Measurements from ENCODE around the gene DNAAF1.
"Not testable (repeated sequence)": the region's sequence is repeated elsewhere in the genome, so short reads cannot be mapped to it uniquely, and the experiment has no call there.

The DNAAF1 gene

GRCh38 chr16:84144859-84145639, at the start of gene DNAAF1, which contains the start of gene HSDL1:
Gene DNAAF1 (plus strand): TSS chr16:84145308. CDS start chr16:84145441, 133 bp downstream.
Gene HSDL1 (minus strand): TSS chr16:84145177. CDS start chr16:84131321, 13,856 bp downstream.
- DNase-seq, result peak; percentile 80

GRCh38 chr16:84095466-84095865, 49.6 kb upstream of the DNAAF1 start:
- DNase-seq, result peak; percentile 96

- no peak for DNase-seq
Observed at GRCh38 chr16:84096447-84097005, 48.6 kb upstream of the DNAAF1 start.

- DNase-seq, result no peak
Observed at GRCh38 chr16:84098939-84099338, 46.2 kb upstream of the DNAAF1 start.

GRCh38 chr16:84103678-84104077, 41.4 kb upstream of the DNAAF1 start:
- DNase-seq, result no peak

- no peak for DNase-seq
Observed at GRCh38 chr16:84104231-84104630, 40.9 kb upstream of the DNAAF1 start.

- DNase-seq, result no peak
Observed at GRCh38 chr16:84105301-84105815, 39.8 kb upstream of the DNAAF1 start.

- no peak for DNase-seq
Observed at GRCh38 chr16:84105948-84106740, 39.0 kb upstream of the DNAAF1 start.

- DNase-seq, result no peak
Observed at GRCh38 chr16:84107921-84108320, 37.2 kb upstream of the DNAAF1 start.

- no peak for DNase-seq
Observed at GRCh38 chr16:84109598-84110335, 35.3 kb upstream of the DNAAF1 start.

GRCh38 chr16:84110527-84110926, 34.6 kb upstream of the DNAAF1 start:
- DNase-seq, result no peak

- DNase-seq, result no peak
Observed at GRCh38 chr16:84111525-84111924, 33.6 kb upstream of the DNAAF1 start.

- DNase-seq, result not testable (repeated sequence)
Observed at GRCh38 chr16:84111949-84112348, 33.2 kb upstream of the DNAAF1 start.

GRCh38 chr16:84115919-84116719, 29.0 kb upstream of the DNAAF1 start:
- peak; percentile 74 for DNase-seq

- peak; percentile 95 for DNase-seq
Observed at GRCh38 chr16:84116720-84117493, 28.2 kb upstream of the DNAAF1 start, which contains the start of gene MBTPS1. Gene MBTPS1 (minus strand): TSS chr16:84116942. CDS start chr16:84101783, 15,159 bp downstream.

- peak; percentile 53 for DNase-seq
Observed at GRCh38 chr16:84117494-84117843, 27.6 kb upstream of the DNAAF1 start.

GRCh38 chr16:84118315-84118714, 26.8 kb upstream of the DNAAF1 start:
- not testable (repeated sequence) for DNase-seq

GRCh38 chr16:84119368-84119767, 25.7 kb upstream of the DNAAF1 start:
- DNase-seq, result peak; percentile 54

GRCh38 chr16:84120023-84120422, 25.1 kb upstream of the DNAAF1 start:
- DNase-seq, result no peak

- DNase-seq, result no peak
Observed at GRCh38 chr16:84121007-84121406, 24.1 kb upstream of the DNAAF1 start.

Data from NCI-H2171 treated with DMSO at 0.1 percent for 48 hours (cell line).